Tibial nerve (tissue), 4 donors: ENCODE results near the gene ROR1.

ENCODE experiments used
- CTCF ChIP-seq, 5 experiments: fragments of 200-600 bp in 3 of 5; fragments of 450-650 bp in 2 of 5; sonication (generic) in 3 of 5; IDR thresholded peaks; one replicate each; pipeline ENCODE4 v1.5.1; 2016 to 2019; ENCODE audit warnings: antibody characterized with exemption in 5 of 5, mild to moderate bottlenecking in 3 of 5, moderate library complexity in 2 of 5
- EP300 ChIP-seq, 2 donors: sonication (generic); formaldehyde crosslinking; IDR thresholded peaks; one replicate each; pipeline ENCODE4 v1.6.1; 2017; ENCODE audit warnings: antibody characterized with exemption in 2 of 2, mild to moderate bottlenecking in 1 of 2

- TF ChIP-seq CTCF (IDR thresholded peaks at IDR 0.05): no peak
- no peak for TF ChIP-seq EP300 (IDR thresholded peaks at IDR 0.05)
Observed at GRCh38 chr1:64131155-64131554, 357.3 kb downstream of the ROR1 start.
